Esophagus squamous epithelium (tissue), 4 donors: ENCODE results near the gene TBCD.

Experiments used
- POLR2A ChIP-seq, 4 donors: fragments of 450-650 bp; IDR thresholded peaks; one replicate each; pipeline ENCODE4 v1.6.1; 2017; ENCODE audit warnings: antibody characterized with exemption in 4 of 4, mild to moderate bottlenecking in 4 of 4, moderate library complexity in 3 of 4
- TF ChIP-seq, protein P1 (sequence below), 6 experiments: fragments of 450-650 bp in 4 of 6; fragments of 200-600 bp in 2 of 6; sonication (generic) in 2 of 6; IDR thresholded peaks; one replicate each; pipeline ENCODE4 v1.5.1; 2016 to 2019; ENCODE audit warnings: antibody characterized with exemption in 6 of 6, mild to moderate bottlenecking in 4 of 6, moderate library complexity in 4 of 6

- no peak for TF ChIP-seq POLR2A (IDR thresholded peaks at IDR 0.05)
- TF ChIP-seq, protein P1, sequence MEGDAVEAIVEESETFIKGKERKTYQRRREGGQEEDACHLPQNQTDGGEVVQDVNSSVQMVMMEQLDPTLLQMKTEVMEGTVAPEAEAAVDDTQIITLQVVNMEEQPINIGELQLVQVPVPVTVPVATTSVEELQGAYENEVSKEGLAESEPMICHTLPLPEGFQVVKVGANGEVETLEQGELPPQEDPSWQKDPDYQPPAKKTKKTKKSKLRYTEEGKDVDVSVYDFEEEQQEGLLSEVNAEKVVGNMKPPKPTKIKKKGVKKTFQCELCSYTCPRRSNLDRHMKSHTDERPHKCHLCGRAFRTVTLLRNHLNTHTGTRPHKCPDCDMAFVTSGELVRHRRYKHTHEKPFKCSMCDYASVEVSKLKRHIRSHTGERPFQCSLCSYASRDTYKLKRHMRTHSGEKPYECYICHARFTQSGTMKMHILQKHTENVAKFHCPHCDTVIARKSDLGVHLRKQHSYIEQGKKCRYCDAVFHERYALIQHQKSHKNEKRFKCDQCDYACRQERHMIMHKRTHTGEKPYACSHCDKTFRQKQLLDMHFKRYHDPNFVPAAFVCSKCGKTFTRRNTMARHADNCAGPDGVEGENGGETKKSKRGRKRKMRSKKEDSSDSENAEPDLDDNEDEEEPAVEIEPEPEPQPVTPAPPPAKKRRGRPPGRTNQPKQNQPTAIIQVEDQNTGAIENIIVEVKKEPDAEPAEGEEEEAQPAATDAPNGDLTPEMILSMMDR (IDR thresholded peaks at IDR 0.05), result no peak
Observed at GRCh38 chr17:82751171-82751570, 694 bp upstream of the TBCD start.
